ENCODE measurements around the gene PEX14. TPM values are rescaled to one million over a fixed set of nuclear protein-coding genes. Genes with fewer than 3 reads are reported as not detected.

The PEX14 gene
- total RNA-seq, 1 experiment from 2014 or later: 20.4 TPM

DNA sequence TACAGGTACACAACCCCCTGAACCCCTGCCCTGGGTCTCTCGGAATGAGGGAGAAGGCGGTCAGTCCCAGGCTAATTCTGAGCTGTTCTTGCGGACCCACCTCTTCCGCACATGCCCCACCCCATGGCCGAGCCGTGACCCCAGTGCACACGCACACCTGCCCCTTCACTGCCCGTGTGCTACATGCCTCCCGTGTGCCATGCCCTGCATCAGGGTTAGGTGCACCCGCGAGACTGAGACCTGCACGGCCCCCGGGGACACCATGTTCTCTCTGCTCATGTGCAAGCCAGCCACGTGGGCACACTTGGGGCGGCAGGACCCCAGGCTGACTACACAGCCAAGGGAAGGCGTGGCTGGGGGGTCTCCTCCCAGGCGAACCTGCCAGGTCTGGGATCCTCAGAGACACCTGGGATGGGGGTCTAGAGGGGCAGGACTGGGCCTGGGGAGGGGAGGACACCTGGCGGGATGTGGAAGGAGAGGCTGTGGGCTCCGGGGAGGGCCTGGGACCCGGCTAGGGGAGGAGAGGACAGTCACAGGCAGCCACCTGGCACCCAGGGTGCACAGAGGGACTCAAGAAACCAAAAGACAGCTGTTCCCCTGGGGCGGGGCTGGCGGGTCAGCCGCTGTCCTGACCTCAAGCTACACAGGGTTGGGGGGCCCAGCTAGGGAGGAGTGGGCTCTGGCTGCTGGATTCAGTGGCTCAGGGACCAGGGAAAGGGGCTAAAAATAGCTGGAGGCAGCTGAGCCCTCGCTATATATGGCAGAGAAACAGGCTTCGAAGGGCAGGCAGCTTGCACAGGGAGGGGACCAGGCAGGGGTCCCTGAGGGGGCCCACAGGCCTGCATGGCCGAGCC, 188.3 kb downstream of the PEX14 start:
- DNase-seq (ENCODE audit: low read depth): no peak

DNA sequence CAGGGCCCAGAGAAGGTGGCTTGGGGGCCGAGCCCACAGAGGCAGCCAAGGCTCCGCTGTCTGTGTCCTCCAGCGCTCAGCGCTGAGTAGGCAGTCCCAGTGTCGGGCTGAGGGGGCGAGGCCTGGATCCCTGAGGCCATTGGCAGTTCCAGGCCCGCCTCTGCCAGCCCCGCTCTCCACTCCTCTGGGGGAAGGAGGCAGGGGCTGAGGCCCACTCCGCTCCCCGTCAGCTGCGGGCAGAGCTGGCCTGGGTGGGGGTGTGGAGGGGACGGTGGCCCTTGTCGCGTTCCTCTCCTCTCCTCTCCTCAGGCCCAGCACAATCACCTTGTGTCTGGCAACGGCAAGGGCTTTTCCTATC, 188.9 kb downstream of the PEX14 start:
- DNase-seq (ENCODE audit: low read depth): no peak

DNA sequence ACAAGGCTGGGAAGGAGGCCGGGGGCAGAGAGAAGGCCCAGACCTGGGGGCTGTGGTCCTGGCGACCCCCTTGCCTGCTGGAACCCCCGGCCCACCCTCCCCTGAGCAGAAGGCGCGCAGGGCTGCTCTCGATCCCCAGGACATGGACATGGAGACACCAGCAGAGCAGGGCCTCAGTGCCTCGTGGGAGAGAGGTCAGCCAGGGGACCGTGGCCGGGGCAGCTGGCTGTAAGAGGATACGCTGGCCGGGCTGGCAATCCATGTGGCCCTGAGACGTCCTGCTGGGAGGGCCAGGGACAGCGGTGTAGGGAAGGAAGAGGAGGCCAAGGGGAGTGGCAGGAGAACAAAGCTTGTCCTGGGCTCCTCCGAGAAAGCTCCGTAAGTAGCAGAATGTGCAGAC, 189.5 kb downstream of the PEX14 start:
- no peak for DNase-seq (ENCODE audit: low read depth)

GRCh38 chr1:10665226-10665625, 190.5 kb downstream of the PEX14 start:
- no peak for DNase-seq (ENCODE audit: low read depth)

DNA sequence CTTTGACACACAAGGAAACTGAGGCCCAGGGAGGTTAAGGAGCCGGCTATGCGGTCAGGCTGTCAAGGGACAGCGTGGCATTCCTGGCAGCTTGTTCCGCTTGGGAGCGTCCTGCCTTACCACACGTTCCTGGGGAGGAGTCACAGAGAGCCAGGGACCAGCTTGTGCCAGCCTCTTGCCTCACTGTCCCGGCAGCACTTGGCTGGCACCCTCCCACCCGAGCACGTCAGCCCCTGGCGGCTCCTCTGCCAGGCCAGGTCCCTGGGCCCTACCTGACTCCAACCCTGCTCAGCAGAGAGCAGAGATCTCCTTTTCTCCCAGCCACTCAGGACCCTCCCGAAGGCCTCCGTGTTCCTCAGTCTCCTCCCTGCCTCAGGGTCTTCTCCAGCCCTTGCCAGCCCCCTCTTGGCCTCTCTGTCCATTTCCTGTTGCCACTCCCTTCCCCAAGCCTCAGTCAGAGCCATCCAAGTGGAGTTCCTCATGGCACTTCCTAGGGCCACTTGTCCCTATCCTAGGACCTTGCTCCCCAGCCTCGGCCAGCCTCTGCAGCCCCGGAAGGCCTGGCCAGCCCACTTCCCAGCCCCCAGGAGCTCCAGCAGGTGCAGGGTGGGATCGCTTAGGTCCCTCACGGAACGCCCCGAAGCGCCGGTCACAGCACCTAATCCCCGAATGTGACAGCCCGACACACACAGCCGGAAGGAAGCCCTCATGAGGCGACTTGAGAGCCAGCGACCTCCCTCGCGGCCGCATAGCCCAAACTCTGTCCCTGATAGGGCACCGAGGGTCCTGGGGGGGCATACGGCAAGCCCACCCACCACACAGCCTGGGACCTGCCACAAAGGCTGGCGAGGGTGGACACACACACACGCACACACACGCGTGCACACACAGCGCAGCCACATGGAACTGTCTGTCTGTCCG, 191.4 kb downstream of the PEX14 start:
- no peak for DNase-seq (ENCODE audit: low read depth)

DNA sequence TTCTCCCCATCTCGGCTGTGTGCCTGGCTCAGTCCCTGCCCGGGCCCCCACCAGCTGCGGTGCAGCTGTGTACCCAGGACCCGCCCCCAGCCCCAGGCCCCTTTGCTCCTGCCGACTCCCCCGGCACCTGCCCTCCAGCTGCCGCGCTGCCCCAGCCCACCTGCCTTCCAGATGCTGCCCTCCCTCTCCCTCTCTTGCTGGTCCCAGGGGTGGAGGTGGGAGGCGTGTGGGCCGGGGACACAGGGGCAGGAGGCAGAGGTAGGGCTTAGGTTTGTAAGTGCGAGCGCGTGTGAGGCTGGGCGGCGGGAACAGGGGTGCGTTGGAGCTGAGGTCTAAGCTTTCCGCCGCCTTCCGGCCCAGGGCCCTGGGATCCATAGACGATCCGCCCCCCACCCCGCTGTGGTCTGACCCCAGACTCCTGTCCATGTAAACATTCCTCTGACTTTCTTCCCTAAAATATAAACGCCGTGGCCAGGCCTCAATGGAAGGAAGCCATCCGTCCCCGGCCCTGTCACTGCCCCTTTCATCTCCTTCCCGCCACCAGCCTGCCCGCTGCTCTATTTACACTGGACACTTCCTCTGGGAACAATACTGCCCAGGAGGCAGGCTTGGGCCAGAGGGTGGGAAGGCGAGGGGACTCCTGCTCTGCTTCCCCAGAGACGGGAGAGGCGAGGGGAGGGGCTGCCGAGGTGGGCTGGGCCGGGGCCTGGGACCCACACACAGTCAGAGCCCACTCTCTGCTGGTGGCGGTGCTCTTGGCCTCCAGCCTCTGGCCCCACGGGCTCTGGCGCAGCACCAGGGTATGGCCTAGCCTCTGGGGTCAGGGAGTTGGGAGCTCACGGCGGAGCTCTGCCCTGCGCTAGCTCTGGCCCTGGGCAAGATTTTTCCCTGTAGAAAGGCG, 193.4 kb downstream of the PEX14 start:
- no peak for DNase-seq (ENCODE audit: low read depth)

- DNase-seq (ENCODE audit: low read depth): no peak
Observed at GRCh38 chr1:10669570-10669969, 194.8 kb downstream of the PEX14 start.

GRCh38 chr1:10670190-10670589, 195.4 kb downstream of the PEX14 start:
- DNase-seq (ENCODE audit: low read depth): no peak

DNA sequence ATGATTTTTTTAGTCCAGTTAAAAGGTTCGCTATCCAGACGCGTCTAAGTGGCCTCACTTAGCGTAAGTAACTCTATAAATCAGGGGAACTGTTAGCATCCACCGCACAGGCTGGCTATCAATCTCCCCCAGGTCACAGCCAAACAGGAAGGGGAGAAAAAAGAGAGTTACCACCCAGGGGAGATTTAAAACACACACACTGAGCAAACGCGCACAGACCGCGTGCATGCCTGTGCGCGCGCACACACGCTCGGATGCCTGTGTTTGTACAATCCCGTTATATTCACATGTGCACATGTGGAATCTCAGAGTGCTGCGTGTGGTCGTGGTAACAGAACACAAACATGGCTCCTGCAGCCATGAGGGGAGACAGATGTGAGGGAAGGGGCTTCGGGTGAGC, 196.3 kb downstream of the PEX14 start:
- DNase-seq (ENCODE audit: low read depth): no peak

DNA sequence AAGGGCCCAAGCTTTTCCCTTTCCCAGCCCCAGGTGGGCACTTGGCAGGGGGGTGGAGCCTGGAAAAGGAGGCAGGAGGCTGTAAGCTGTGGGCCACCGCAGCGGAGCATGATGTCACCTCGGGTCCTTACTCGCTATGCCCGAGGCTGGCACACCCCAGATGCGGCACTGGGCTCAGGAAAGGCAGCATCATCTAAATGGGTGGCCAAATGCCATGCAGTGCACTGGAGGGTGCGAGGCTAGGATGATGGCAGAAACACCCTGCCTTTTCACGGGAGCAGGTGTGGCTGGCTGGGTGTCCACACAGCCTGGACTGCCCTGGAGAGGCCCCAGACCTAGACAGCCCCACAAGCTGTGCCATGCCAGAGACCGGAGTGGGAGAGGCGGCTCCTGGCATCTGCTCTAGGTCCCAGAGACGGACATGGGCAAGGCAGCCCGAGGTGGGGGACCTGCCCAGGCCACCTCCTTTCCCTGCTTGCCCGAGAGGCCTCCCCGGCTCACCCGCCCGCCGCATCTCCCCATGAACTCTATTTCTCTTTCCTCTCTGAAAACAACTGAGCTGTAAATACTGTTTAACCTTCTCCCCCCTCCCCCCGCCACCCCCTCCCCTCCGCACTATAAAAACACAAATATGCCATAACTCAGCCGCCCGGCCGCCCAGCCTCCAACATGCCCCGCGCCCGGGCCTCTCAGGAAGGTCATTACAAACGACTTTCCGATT, 197.0 kb downstream of the PEX14 start:
- no peak for DNase-seq (ENCODE audit: low read depth)

- no peak for DNase-seq (ENCODE audit: low read depth)
Observed at GRCh38 chr1:10672343-10673050, 197.7 kb downstream of the PEX14 start.

- DNase-seq (ENCODE audit: low read depth): no peak
Observed at GRCh38 chr1:10673109-10673711, 198.5 kb downstream of the PEX14 start.

DNA sequence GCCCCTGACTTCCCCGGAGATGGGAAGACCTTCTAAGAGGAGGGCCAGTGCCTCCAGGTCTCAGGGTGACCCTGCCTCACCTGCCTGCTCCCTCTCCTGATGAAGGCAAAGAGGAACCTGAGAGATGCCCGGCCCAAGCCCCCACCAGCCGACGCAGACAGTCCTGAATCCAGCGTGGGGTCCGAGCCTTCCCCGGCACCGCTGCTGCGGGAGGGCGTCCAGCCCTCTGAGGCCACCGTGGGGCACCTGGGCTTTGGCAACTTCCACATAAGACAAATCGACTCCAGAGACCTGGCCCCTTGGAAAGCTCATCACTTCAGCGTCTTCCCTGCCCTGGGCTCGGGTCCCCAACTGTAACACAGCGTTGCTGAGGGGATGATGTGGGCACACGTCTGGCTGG, 199.5 kb downstream of the PEX14 start:
- no peak for DNase-seq (ENCODE audit: low read depth)

DNA sequence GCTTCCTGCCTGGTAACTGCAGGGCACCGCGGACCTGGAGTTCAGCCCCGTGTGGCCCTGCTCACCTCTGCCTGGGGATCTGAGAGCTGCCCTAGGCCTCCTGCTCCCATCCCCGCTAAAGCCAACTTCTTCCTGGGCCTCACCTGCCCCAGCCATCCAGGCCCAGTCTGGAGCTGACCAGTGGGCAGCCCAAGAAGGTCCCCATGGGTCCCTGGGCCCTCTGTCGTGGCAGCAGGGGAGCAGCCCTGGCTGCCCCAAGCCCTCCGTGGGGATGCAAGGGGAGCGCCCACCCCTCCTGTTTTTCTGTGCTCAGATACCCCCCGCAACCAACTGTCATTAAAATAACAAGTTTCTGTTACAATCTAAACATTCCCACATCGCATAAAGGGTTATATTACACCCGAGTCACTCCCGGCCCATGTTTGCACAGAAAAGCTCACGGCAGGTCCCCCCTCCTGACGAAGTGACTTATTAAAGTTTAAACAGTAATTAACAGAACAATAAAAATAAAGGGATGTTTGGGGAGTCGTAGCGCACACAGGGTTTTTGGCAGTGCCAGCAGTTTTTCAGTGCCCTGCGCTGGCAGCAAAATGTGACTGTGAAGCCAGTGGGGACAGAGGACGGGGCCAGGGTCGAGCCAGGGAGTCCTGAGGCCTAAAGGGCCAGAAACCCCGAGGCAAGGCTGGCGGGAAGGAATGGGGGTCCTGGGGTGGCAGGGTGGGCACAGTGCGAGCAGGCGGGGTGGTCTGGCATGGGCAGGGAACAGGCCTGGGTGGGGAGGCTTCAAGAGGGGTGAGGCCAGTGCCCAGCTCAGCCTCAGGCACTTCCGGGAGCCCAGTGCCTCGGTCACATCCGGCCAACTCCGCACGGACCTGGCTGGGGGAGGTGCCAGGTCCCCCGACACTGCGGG, 200.2 kb downstream of the PEX14 start:
- no peak for DNase-seq (ENCODE audit: low read depth)

- DNase-seq (ENCODE audit: low read depth): no peak
Observed at GRCh38 chr1:10675813-10676212, 201.1 kb downstream of the PEX14 start.

- DNase-seq (ENCODE audit: low read depth): no peak
Observed at GRCh38 chr1:10676963-10677362, 202.2 kb downstream of the PEX14 start.

- DNase-seq (ENCODE audit: low read depth): no peak
Observed at GRCh38 chr1:10677491-10678391, 203.0 kb downstream of the PEX14 start.

GRCh38 chr1:10678402-10678801, 203.7 kb downstream of the PEX14 start:
- DNase-seq (ENCODE audit: low read depth): no peak

Data from HT1080 (cell line).